GM19035 (cell line): ENCODE results near the gene RALGPS1.

Experiments used
- ATAC-seq: cut with Tn5 transposase; IDR thresholded peaks from one replicate; pipeline ENCODE4 v1.9.1; 2021; ENCODE audit not compliant: unreplicated experiment

RALGPS1 gene

GRCh38 chr9:126904586-126904985, 10.0 kb upstream of the RALGPS1 start:
- ATAC-seq: no peak

GRCh38 chr9:126906091-126906490, 8.5 kb upstream of the RALGPS1 start:
- no peak for ATAC-seq

- no peak for ATAC-seq
Measured at GRCh38 chr9:126907058-126907457, 7.5 kb upstream of the RALGPS1 start.

- peak; percentile 5 for ATAC-seq
Measured at GRCh38 chr9:126915281-126915816, 767 bp downstream of the RALGPS1 start.

- no peak for ATAC-seq
Measured at GRCh38 chr9:126915846-126916543, 1.4 kb downstream of the RALGPS1 start.

GRCh38 chr9:126916909-126917308, 2.3 kb downstream of the RALGPS1 start:
- no peak for ATAC-seq

GRCh38 chr9:126919193-126919592, 4.6 kb downstream of the RALGPS1 start:
- no peak for ATAC-seq

GRCh38 chr9:126925876-126926275, 11.3 kb downstream of the RALGPS1 start:
- ATAC-seq: no peak

GRCh38 chr9:126926364-126926763, 11.8 kb downstream of the RALGPS1 start:
- no peak for ATAC-seq

- ATAC-seq: no peak
Measured at GRCh38 chr9:126927419-126927818, 12.8 kb downstream of the RALGPS1 start.

- ATAC-seq: no peak
Measured at GRCh38 chr9:126932871-126933321, 18.3 kb downstream of the RALGPS1 start.

GRCh38 chr9:126933334-126933980, 18.9 kb downstream of the RALGPS1 start:
- no peak for ATAC-seq

GRCh38 chr9:126934441-126934840, 19.9 kb downstream of the RALGPS1 start:
- ATAC-seq: no peak

- ATAC-seq: no peak
Measured at GRCh38 chr9:126935630-126936029, 21.0 kb downstream of the RALGPS1 start.

- no peak for ATAC-seq
Measured at GRCh38 chr9:126937444-126937843, 22.9 kb downstream of the RALGPS1 start.

GRCh38 chr9:126938327-126938726, 23.7 kb downstream of the RALGPS1 start:
- ATAC-seq: no peak

- ATAC-seq: no peak
Measured at GRCh38 chr9:126939821-126940221, 25.2 kb downstream of the RALGPS1 start.

GRCh38 chr9:126942399-126942798, 27.8 kb downstream of the RALGPS1 start:
- no peak for ATAC-seq

- no peak for ATAC-seq
Measured at GRCh38 chr9:126945682-126946081, 31.1 kb downstream of the RALGPS1 start.

- ATAC-seq: no peak
Measured at GRCh38 chr9:126947529-126947928, 32.9 kb downstream of the RALGPS1 start.

- ATAC-seq: no peak
Measured at GRCh38 chr9:126952205-126952977, 37.8 kb downstream of the RALGPS1 start.
